Mesendoderm (in vitro differentiated cells): ENCODE measurements around the gene SOX1.

Experiments
- DNase-seq: peaks from one replicate; pipeline ENCODE4 v3.0.0; 2013
- H2AK5ac ChIP-seq: 2 replicates; pipeline ENCODE4 v1.6.1; 2013; ENCODE audit warnings: low read length, inconsistent platforms
- H2BK120ac ChIP-seq: 2 replicates; pipeline ENCODE4 v1.6.1; 2013; ENCODE audit warnings: low read depth, mild to moderate bottlenecking, low read length, moderate library complexity, mixed read lengths
- H2BK15ac ChIP-seq: replicated peaks from 2 replicates; pipeline ENCODE4 v1.6.1; 2013; ENCODE audit warnings: low read depth, mild to moderate bottlenecking, moderate library complexity
- H2BK5ac ChIP-seq: 2 replicates; pipeline ENCODE4 v1.6.1; 2013; ENCODE audit warnings: low read length, inconsistent platforms
- H3K18ac ChIP-seq: 2 replicates; pipeline ENCODE4 v1.6.1; 2013; ENCODE audit warnings: mild to moderate bottlenecking, low read length, mixed read lengths
- H3K23ac ChIP-seq: one replicate; pipeline ENCODE4 v1.6.1; 2013; ENCODE audit warnings: low read length
- H3K27ac ChIP-seq: 2 replicates; pipeline ENCODE4 v1.5.1; 2013; ENCODE audit warnings: low read depth, mild to moderate bottlenecking, inconsistent platforms, low read length, moderate library complexity
- H3K27me3 ChIP-seq: 2 replicates; pipeline ENCODE4 v1.6.1; 2013; ENCODE audit warnings: low read length, control low read depth, mild to moderate bottlenecking, inconsistent platforms; ENCODE audit not compliant: insufficient read depth, poor library complexity
- H3K36me3 ChIP-seq: 2 replicates; pipeline ENCODE4 v1.6.1; 2013; ENCODE audit warnings: low read length, inconsistent platforms; ENCODE audit not compliant: control insufficient read depth, insufficient read depth
- H3K4ac ChIP-seq: one replicate; pipeline ENCODE4 v1.6.1; 2013; ENCODE audit warnings: low read depth, mild to moderate bottlenecking, low read length, moderate library complexity
- H3K4me1 ChIP-seq: 2 replicates; pipeline ENCODE4 v1.6.1; 2013; ENCODE audit warnings: low read depth, low read length, inconsistent platforms; ENCODE audit not compliant: control insufficient read depth
- H3K4me2 ChIP-seq: 2 replicates; pipeline ENCODE4 v1.6.1; 2013; ENCODE audit warnings: low read length
- H3K4me3 ChIP-seq: 2 replicates; pipeline ENCODE4 v1.5.1; 2013; ENCODE audit warnings: mild to moderate bottlenecking, low read length
- H3K56ac ChIP-seq: one replicate; pipeline ENCODE4 v1.6.1; 2013; ENCODE audit warnings: low read length
- H3K79me1 ChIP-seq: 2 replicates; pipeline ENCODE4 v1.6.1; 2013; ENCODE audit warnings: low read length, inconsistent platforms
- H3K79me2 ChIP-seq: 2 replicates; pipeline ENCODE4 v1.6.1; 2013; ENCODE audit warnings: mild to moderate bottlenecking, low read length; ENCODE audit not compliant: control insufficient read depth, insufficient read depth
- H3K9ac ChIP-seq: 2 replicates; pipeline ENCODE4 v1.6.1; 2013; ENCODE audit warnings: low read length, inconsistent platforms
- H4K5ac ChIP-seq: one replicate; pipeline ENCODE4 v1.6.1; 2013; ENCODE audit warnings: low read length
- H4K8ac ChIP-seq: one replicate; pipeline ENCODE4 v1.6.1; 2013; ENCODE audit warnings: low read depth, mild to moderate bottlenecking, control low read depth, low read length, moderate library complexity
- WGBS: extraction: QIAGEN DNeasy Blood & Tissue Kit; methylation state at CpG from one replicate; pipeline ENCODE4 v1.1.7; 2013; ENCODE audit warnings: low lambda C conversion rate, missing lambda C conversion rate; ENCODE audit not compliant: insufficient coverage; ENCODE audit errors: extremely low coverage; 5-methylcytosine and 5-hydroxymethylcytosine counted together
- small RNA-seq: library from polyadenylated mRNA; stranded (forward); fragments of <200 nt; extraction: miRNeasy Mini kit (QIAGEN cat#:217004); gene quantifications from one replicate; pipeline ENCODE3, GENCODE V24; 2013; ENCODE audit not compliant: insufficient read depth

The SOX1 gene

DNA sequence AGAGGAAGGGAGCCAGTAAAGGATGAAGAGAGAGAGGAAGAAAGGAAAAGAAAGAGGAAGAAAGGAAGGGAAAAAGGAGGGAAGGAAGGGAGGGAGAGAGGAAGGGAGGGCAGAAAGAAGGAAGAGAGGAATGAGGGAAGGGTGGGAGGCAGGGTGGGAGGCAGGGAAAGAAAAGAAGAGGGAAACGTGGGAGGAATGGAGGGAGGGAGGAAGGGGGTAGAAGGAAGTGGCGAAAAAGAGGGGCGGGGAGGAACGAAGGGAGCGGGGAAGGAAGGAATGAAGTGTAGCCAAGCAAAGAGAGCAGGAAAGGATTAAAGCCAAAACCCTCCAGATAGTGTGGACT, 53.1 kb downstream of the SOX1 start:
- Histone ChIP-seq H4K8ac (no peak overlapping the region), H2AK5ac (no peak overlapping the region), H3K79me1 (no peaks in the 10 kb centered on the region), H3K27me3 (no peaks in the 10 kb centered on the region), H3K9ac (no peak overlapping the region), H3K4ac (no peak overlapping the region), H3K4me2 (no peak overlapping the region), H3K4me1 (no peaks in the 10 kb centered on the region), H3K23ac (no peak overlapping the region), H3K36me3 (no peaks in the 10 kb centered on the region), H3K27ac (no peak overlapping the region), H4K5ac (no peak overlapping the region), H2BK120ac (no peak overlapping the region), H3K18ac (no peak overlapping the region), H3K79me2 (no peaks in the 10 kb centered on the region), H3K4me3 (no peak overlapping the region), H2BK5ac (no peak overlapping the region), H3K56ac (no peak overlapping the region), H2BK15ac (no peak overlapping the region)
- 100% methylated on average over 5 of the region's 5 CpGs for WGBS
- no peak for DNase-seq

Small RNA genes within 50 kb of the gene (small RNA-seq; reads per million reads assigned to genes)
- gene RF00287, result 2.1 reads per million, percentile 22 among the genes with 10 or more reads in this experiment
